HG03025 (cell line): ENCODE data around the gene GDPD4.

Experiments used
- ATAC-seq: cut with Tn5 transposase; IDR thresholded peaks from one replicate; pipeline ENCODE4 v1.9.1; 2021; ENCODE audit warnings: mild to moderate bottlenecking, moderate library complexity; ENCODE audit not compliant: unreplicated experiment, low FRiP score

GDPD4 gene

DNA sequence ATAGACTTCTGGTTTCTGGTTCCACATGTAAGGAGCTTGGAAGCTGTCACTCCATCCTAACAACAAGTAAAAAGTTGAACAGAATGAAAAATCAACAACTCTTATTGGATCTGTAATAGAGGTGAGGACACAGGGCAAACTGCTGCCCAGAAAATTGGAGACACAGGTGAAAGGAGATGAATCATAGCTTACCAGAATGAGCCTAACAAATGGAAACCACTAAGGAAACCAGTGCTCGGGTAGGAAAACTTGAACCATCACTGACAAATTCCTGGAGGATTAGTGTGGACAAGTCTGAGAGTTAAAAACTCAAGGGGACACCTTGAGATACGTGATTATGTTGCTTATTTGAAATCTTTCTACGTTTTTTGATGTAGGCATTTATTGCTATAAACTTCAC lies 52.1 kb downstream of the GDPD4 start:
- no peak for ATAC-seq

DNA sequence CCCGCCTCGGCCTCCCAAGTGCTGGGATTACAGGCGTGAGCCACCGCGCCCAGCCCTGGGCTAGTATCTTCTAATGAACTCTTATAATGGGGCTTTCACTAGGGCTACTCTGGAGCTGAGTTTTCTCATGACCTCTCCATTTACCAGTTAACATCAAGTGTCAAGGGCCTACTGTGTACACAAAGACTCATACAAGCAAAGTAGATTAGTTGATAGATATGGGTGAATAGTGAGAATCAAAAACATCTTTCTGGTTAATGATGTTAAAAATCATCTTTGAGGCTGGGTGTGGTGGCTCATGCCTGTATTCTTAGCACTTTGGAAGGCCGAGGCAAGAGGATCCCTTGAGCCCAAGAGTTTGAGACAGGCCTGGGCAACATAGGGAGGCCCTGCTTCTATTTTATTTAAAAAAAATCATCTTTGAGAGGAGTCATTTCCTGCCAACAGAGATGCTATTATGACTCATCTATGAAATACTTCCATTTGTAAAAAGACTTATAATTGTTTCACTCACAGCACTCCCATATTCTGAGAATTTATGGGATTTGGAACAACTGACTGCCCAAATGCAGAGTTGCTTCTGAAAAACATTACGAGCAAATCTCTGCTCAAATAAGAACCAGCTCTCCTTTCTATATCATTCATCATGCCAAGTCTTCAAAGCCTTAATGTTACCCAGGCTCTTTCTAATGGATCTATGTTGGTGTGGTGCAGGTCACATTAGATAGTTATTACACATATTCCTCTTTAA lies 57.0 kb downstream of the GDPD4 start:
- no peak for ATAC-seq

DNA sequence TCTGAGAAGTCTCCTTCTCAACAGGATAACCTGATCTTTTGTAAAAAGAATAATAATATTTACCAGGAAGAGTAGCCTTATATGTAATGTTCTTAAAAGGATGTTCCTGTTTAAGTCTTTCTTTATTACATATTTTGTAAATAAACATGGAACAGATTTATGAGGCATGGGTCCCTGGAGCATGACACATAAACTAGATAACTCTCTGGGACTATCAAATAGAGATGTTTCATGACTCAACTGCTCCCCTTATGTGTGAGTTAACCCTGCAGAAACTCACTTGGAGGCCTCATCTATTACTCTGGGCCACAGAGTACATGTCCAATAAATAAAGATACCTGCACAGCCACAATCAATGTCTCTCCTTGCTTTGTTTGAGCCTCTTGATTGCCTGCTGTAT lies 64.6 kb downstream of the GDPD4 start:
- ATAC-seq: no peak

DNA sequence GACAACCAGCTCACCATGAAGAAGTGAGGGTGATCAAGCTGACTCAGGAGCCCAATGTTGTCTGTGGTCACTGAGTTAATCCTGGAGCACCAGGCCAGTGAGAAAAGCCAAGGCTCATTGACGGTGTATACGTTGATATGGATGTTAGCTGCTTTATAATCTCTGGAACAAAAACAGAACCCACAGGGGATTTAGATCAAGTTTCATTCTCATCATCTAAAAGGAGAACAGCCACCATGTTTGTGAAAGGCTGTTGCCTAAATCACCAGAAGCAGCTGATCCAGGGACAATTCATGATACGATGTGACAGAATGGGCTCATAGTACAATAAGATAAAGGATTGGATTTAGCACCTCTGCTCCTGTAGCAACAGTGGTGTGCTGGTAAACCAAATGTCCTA lies 68.5 kb downstream of the GDPD4 start:
- ATAC-seq: no peak

GRCh38 chr11:77232242-77232641 lies 69.2 kb downstream of the GDPD4 start:
- no peak for ATAC-seq

DNA sequence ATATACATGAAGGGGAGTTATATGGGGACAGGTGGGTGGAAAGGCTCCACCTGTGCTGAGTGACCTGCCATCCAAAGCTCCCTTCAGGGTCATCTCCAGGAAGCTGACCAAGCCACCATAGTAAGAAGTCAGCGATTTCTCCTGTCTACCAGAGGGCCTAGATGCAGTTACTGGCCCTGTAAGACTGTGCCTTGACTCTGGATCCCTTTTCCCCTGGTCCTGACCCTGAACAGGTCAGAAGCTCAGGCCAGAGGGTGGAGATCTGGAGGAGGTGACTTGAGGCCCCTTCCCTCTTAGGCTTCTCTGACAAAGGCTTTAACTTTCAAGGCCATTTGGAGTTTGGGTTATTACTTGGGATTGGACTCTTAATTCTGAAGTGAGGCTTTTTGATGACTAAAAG lies 69.7 kb downstream of the GDPD4 start:
- no peak for ATAC-seq

GRCh38 chr11:77230878-77231605 lies 70.4 kb downstream of the GDPD4 start:
- no peak for ATAC-seq

DNA sequence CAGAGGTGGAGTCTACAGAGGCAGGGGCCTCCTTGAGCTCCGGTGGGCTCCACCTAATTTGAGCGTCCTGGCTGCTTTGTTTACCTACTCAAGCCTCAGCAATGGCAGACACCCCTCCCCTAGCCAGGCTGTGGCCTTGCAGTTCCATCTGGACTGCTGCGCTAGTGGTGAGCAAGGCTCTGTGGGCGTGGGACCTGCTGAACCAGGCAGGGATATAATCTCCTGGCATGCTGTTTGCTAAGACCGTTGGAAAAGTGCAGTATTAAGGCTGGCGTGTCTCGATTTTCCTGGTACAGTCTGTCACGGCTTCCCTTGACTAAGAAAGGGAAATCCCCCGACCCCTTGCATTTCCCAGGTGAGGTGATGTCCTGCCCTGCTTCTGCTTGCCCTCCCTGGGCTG lies 77.7 kb downstream of the GDPD4 start:
- ATAC-seq: no peak

GRCh38 chr11:77217156-77217555 lies 84.3 kb downstream of the GDPD4 start:
- no peak for ATAC-seq

- no peak for ATAC-seq
Observed at GRCh38 chr11:77215106-77215505, 86.4 kb downstream of the GDPD4 start.

- ATAC-seq: no peak
Observed at GRCh38 chr11:77214557-77214956, 86.9 kb downstream of the GDPD4 start.

DNA sequence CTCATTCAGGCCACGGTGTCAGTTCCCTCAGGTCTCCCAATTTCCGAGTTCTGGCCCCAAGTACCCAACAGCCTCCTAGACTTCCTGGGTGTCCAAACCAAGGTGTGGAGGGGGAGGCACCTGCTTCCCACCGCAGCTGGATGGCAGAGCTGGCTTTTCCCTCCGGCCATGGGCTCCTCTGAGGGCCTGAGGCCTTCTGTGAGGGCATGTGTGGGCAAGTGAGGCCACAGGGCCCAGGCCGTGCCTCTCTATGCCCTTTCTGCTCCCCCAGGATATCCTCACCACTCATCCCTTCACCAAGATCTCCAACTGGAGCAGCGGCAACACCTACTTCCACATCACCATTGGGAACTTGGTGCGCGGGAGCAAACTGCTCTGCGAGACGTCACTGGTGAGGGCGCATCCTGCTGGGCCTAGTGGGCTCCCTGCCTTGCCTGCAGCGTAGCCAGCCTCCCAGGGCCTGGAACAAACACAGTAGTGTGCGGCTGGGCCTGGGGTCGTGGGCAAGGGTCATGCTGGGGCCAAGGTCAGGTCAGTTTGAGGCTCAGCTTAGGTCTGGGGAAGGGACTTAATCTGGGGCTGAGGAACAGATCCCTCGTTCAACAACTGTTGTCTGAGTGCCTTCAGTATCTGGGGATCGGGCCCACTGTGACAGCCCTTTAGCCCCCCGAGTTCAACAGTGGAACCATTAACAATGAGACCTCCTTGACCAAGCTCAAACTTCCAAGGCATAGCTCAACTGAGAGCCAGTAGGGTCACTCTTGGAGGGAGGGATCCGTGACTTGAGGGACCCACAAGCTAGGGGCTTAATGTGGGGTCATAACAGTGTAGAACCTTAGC lies 87.7 kb downstream of the GDPD4 start:
- ATAC-seq: no peak

DNA sequence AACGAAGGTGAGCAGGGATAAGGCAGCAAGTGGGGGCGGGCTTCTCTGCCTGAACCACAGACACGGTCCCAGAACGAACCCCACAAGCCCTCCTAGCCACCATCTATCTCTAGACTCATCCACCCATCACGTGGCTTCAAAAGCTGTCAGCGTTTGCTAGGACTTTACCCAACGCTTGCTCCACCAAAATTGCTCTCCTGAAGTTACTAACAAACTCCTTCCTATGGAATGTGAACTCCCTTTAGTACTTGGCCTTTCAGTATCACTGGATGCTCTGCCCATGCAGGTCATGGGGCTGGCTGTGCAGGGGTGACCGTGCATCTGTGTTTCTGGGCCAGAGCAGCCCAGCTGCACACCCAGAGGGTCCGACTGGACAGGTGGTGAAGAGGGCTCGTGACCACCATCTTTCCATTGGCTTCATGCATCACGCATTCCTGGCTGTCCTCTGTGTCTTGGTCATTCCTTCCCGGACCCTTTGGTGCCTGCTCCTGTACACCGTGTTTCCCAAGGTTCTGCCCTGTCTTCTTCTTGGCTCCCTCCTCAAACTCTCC lies 88.4 kb downstream of the GDPD4 start:
- no peak for ATAC-seq

GRCh38 chr11:77212314-77213007 lies 89.0 kb downstream of the GDPD4 start:
- ATAC-seq: no peak

GRCh38 chr11:77211594-77212251 lies 89.8 kb downstream of the GDPD4 start:
- no peak for ATAC-seq

DNA sequence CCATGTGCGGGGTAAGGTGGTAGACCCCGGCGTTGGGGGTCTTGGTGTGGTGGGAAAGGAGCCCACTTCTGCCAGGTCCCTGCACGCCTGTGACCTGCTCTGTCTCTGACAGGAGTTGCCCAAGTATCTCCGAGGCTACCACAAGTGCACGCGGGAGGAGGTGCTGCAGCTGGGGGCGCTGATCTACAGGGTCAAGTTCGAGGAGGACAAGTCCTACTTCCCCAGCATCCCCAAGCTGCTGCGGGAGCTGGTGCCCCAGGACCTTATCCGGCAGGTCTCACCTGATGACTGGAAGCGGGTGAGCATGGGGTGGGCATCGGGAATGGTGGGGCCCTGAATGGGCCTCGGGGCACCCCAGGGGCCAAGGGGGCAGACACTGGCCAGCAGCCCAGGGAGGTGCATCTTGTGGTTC lies 90.4 kb downstream of the GDPD4 start:
- no peak for ATAC-seq

- ATAC-seq: no peak
Observed at GRCh38 chr11:77209663-77210062, 91.8 kb downstream of the GDPD4 start.

GRCh38 chr11:77208535-77208934 lies 93.0 kb downstream of the GDPD4 start:
- no peak for ATAC-seq

DNA sequence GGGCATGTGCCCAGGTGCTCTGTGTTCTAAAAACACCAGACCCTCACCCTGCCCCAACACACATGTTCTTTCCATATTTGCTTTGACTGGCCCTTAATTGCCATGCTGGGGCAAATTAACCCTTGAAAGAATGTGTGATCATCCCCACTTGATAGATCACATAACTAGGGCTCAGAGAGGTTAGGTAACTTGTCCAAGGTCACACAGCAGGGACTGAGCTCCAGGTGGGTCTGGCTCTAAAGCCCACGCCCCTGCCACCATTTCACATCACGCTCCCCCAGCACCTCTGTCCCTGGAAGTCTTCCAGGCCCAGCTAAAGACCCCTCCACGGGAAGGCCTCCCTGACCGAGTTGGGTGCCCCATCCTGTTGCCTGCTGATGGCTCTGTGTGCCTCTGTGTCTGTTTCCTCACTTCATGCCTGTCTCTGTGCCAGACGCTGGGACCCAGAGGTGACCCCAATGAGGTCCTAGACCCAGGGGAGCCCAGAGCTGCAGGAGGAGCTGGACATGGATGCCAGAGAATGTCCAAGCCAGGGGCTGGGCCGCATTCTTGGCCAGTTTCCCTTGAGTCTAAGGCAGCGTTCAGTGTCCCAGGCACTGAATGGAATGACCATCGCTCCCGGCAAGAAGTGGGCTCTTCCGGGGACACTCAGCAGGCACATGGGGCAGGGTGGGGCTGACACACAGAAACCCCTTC lies 93.7 kb downstream of the GDPD4 start:
- no peak for ATAC-seq
